Stimulated activated naive B cell treated with anti-CD40 and anti-IgM and Interleukin-4, amounts not matched to agents 10 μg/mL and 1 μg/mL and 100 μg/mL, for 72 hours (primary cell): ENCODE results near the gene IQCE.

Experiments
- ATAC-seq, 2 donors: fragments of 150-1000 bp; cut with Tn5 transposase; replicated peaks; 2 replicates each; pipeline ENCODE4 v1.10.0; 2021; ENCODE audit warnings: moderate library complexity in 1 of 2
- DNase-seq: peaks from one replicate; pipeline ENCODE4 v3.0.0; 2021
- H3K27ac Mint-ChIP-seq: one replicate; pipeline ENCODE4 v1.8.0; 2022; ENCODE audit warnings: mild to moderate bottlenecking, mixed read lengths
- H3K27me3 Mint-ChIP-seq, 2 donors: one replicate each; pipeline ENCODE4 v1.8.0; 2022; ENCODE audit warnings: mixed read lengths in 2 of 2
- H3K36me3 Mint-ChIP-seq, 2 donors: one replicate each; pipeline ENCODE4 v1.8.0; 2022; ENCODE audit warnings: mixed read lengths in 2 of 2, mild to moderate bottlenecking in 1 of 2
- H3K4me1 Mint-ChIP-seq, 2 donors: one replicate each; pipeline ENCODE4 v1.8.0; 2022; ENCODE audit warnings: mixed read lengths in 2 of 2, mild to moderate bottlenecking in 1 of 2
- H3K4me3 Mint-ChIP-seq, 2 donors: one replicate each; pipeline ENCODE4 v1.8.0; 2022; ENCODE audit warnings: mild to moderate bottlenecking in 2 of 2, mixed read lengths in 2 of 2, moderate library complexity in 1 of 2
- H3K9me3 Mint-ChIP-seq, 2 donors: one replicate each; pipeline ENCODE4 v1.8.0; 2022; ENCODE audit warnings: mixed read lengths in 2 of 2, mild to moderate bottlenecking in 1 of 2

Gene IQCE

GRCh38 chr7:2568521-2569223, 9.9 kb downstream of the IQCE start:
- Mint-ChIP-seq H3K9me3 (no peaks in the 10 kb centered on the region), H3K4me1 (peaks cover 3 to 17% of the 10 kb centered on the region in 2 donors), H3K4me3 (no peak overlapping the region), H3K27me3 (no peaks in the 10 kb centered on the region), H3K36me3 (peaks cover 4 to 11% of the 10 kb centered on the region in 2 donors), H3K27ac (no peak overlapping the region)
- DNase-seq (no peak), ATAC-seq (no peak)

GRCh38 chr7:2569421-2569820, 10.6 kb downstream of the IQCE start:
- Mint-ChIP-seq H3K36me3 (peaks cover 5 to 18% of the 10 kb centered on the region in 2 donors), H3K9me3 (no peaks in the 10 kb centered on the region), H3K4me3 (no peak overlapping the region), H3K27ac (no peak overlapping the region), H3K4me1 (peaks cover 8 to 24% of the 10 kb centered on the region in 2 donors), H3K27me3 (no peaks in the 10 kb centered on the region)
- DNase-seq (no peak), ATAC-seq (no peak)

- H3K9me3 Mint-ChIP-seq, result no peaks in the 10 kb centered on the region
- H3K4me1 Mint-ChIP-seq, result peaks cover 10 to 28% of the 10 kb centered on the region in 2 donors
- H3K4me3 Mint-ChIP-seq, result no peak overlapping the region
- no peak overlapping the region for H3K27ac Mint-ChIP-seq
- DNase-seq, result no peak
- ATAC-seq, result no peak
- no peaks in the 10 kb centered on the region for H3K27me3 Mint-ChIP-seq
- peaks cover 5 to 23% of the 10 kb centered on the region in 2 donors for H3K36me3 Mint-ChIP-seq
Measured at GRCh38 chr7:2570021-2570420, 11.2 kb downstream of the IQCE start.

- DNase-seq, result no peak
- Mint-ChIP-seq H3K4me3 (no peak overlapping the region), H3K27me3 (no peaks in the 10 kb centered on the region), H3K4me1 (peaks cover 10 to 28% of the 10 kb centered on the region in 2 donors), H3K36me3 (peaks cover 8 to 26% of the 10 kb centered on the region in 2 donors), H3K27ac (no peak overlapping the region), H3K9me3 (no peaks in the 10 kb centered on the region)
- ATAC-seq, result no peak
Measured at GRCh38 chr7:2571409-2571808, 12.6 kb downstream of the IQCE start.

- no peak for ATAC-seq
- Mint-ChIP-seq H3K4me3 (no peak overlapping the region), H3K4me1 (peaks cover 10 to 28% of the 10 kb centered on the region in 2 donors), H3K9me3 (no peaks in the 10 kb centered on the region), H3K27ac (no peak overlapping the region), H3K36me3 (peaks cover 8 to 32% of the 10 kb centered on the region in 2 donors), H3K27me3 (no peaks in the 10 kb centered on the region)
- no peak for DNase-seq
Measured at GRCh38 chr7:2572101-2572842, 13.5 kb downstream of the IQCE start.

- no peaks in the 10 kb centered on the region for H3K9me3 Mint-ChIP-seq
- DNase-seq, result no peak
- no peaks in the 10 kb centered on the region for H3K27me3 Mint-ChIP-seq
- peaks cover 9 to 16% of the 10 kb centered on the region in 2 donors for H3K4me1 Mint-ChIP-seq
- peak; percentile 85 for ATAC-seq
- H3K27ac Mint-ChIP-seq, result peak overlapping the region; percentile 70
- no peak overlapping the region for H3K4me3 Mint-ChIP-seq
- peaks cover 12 to 36% of the 10 kb centered on the region in 2 donors for H3K36me3 Mint-ChIP-seq
Measured at GRCh38 chr7:2573761-2574160, 15.0 kb downstream of the IQCE start.

- no peaks in the 10 kb centered on the region for H3K9me3 Mint-ChIP-seq
- H3K27ac Mint-ChIP-seq, result no peak overlapping the region
- DNase-seq (no peak), ATAC-seq (no peak)
- H3K36me3 Mint-ChIP-seq, result peaks cover 11 to 33% of the 10 kb centered on the region in 2 donors
- H3K27me3 Mint-ChIP-seq, result no peaks in the 10 kb centered on the region
- no peak overlapping the region for H3K4me3 Mint-ChIP-seq
- H3K4me1 Mint-ChIP-seq, result peaks cover 7 to 16% of the 10 kb centered on the region in 2 donors
Measured at GRCh38 chr7:2575046-2575732, 16.4 kb downstream of the IQCE start.

- ATAC-seq (no peak), DNase-seq (no peak)
- Mint-ChIP-seq H3K27me3 (no peaks in the 10 kb centered on the region), H3K4me3 (no peak overlapping the region), H3K36me3 (peaks cover 10 to 31% of the 10 kb centered on the region in 2 donors), H3K4me1 (peaks cover 9 to 20% of the 10 kb centered on the region in 2 donors), H3K27ac (no peak overlapping the region), H3K9me3 (no peaks in the 10 kb centered on the region)
Measured at GRCh38 chr7:2575733-2576340, 17.1 kb downstream of the IQCE start.

- H3K27ac Mint-ChIP-seq, result no peak overlapping the region
- DNase-seq, result no peak
- no peak for ATAC-seq
- no peaks in the 10 kb centered on the region for H3K27me3 Mint-ChIP-seq
- peaks cover 9 to 20% of the 10 kb centered on the region in 2 donors for H3K4me1 Mint-ChIP-seq
- H3K36me3 Mint-ChIP-seq, result peaks cover 10 to 31% of the 10 kb centered on the region in 2 donors
- no peak overlapping the region for H3K4me3 Mint-ChIP-seq
- no peaks in the 10 kb centered on the region for H3K9me3 Mint-ChIP-seq
Measured at GRCh38 chr7:2576742-2577491, 18.1 kb downstream of the IQCE start.

GRCh38 chr7:2577914-2578680, 19.3 kb downstream of the IQCE start:
- DNase-seq (no peak), ATAC-seq (no peak)
- Mint-ChIP-seq H3K36me3 (peaks cover 10 to 33% of the 10 kb centered on the region in 2 donors), H3K27ac (no peak overlapping the region), H3K27me3 (no peaks in the 10 kb centered on the region), H3K4me1 (peaks cover 9 to 16% of the 10 kb centered on the region in 2 donors), H3K4me3 (no peak overlapping the region), H3K9me3 (no peaks in the 10 kb centered on the region)

- no peak overlapping the region for H3K27ac Mint-ChIP-seq
- H3K27me3 Mint-ChIP-seq, result no peaks in the 10 kb centered on the region
- no peak overlapping the region for H3K4me3 Mint-ChIP-seq
Measured at GRCh38 chr7:2580636-2581035, 21.9 kb downstream of the IQCE start.

GRCh38 chr7:2582006-2582735, 23.4 kb downstream of the IQCE start:
- DNase-seq (no peak), ATAC-seq (no peak)
- Mint-ChIP-seq H3K27me3 (no peaks in the 10 kb centered on the region), H3K27ac (no peak overlapping the region), H3K36me3 (peaks cover 13 to 21% of the 10 kb centered on the region in 2 donors), H3K9me3 (no peaks in the 10 kb centered on the region), H3K4me1 (peaks cover 2 to 5% of the 10 kb centered on the region in 2 donors), H3K4me3 (no peak overlapping the region)

More at GRCh38 chr7:2580636-2581035, 21.9 kb downstream of the IQCE start:
- DNase-seq, result no peak
- ATAC-seq, result no peak
- H3K9me3 Mint-ChIP-seq, result no peaks in the 10 kb centered on the region
- H3K4me1 Mint-ChIP-seq, result peaks cover 2 to 5% of the 10 kb centered on the region in 2 donors
- H3K36me3 Mint-ChIP-seq, result peaks cover 9 to 20% of the 10 kb centered on the region in 2 donors
